Psoas muscle (tissue), 8 donors: ENCODE results near the gene PDCD1. TPM values are rescaled to one million over a fixed set of nuclear protein-coding genes. Genes with fewer than 3 reads are reported as not detected.
A peak's percentile ranks its signal among the peaks of the same experiment; 100 is the strongest.
"Not testable (repeated sequence)": the region's sequence is repeated elsewhere in the genome, so short reads cannot be mapped to it uniquely, and the experiment has no call there.

ENCODE experiments used
- ATAC-seq, 4 donors: fragments of 200-7000 bp; cut with Tn5 transposase; one replicate each; pipeline ENCODE4 v1.9.1; 2020; ENCODE audit warnings: moderate library complexity in 3 of 4, mild to moderate bottlenecking in 2 of 4
- DNase-seq, 2 donors: peaks; one replicate each; pipeline ENCODE4 v3.0.0-alpha.2; 2020
- H3K27ac ChIP-seq: fragments of 200-600 bp; one replicate; pipeline ENCODE4 v1.8.0; 2022
- H3K27me3 ChIP-seq, 3 donors: fragments of 200-600 bp in 1 of 3; one replicate each; pipeline versions ENCODE4 v1.6.1 to v1.8.0; 2013 to 2022; ENCODE audit warnings: low read length in 2 of 3, mild to moderate bottlenecking in 2 of 3, moderate library complexity in 1 of 3; ENCODE audit not compliant: insufficient read depth in 3 of 3
- H3K36me3 ChIP-seq, 2 donors: fragments of 200-600 bp in 1 of 2; one replicate each; pipeline versions ENCODE4 v1.6.1 to v1.8.0; 2013 to 2022; ENCODE audit warnings: low read depth in 1 of 2, mild to moderate bottlenecking in 1 of 2, moderate library complexity in 1 of 2; ENCODE audit not compliant: insufficient read depth in 1 of 2
- H3K4me1 ChIP-seq: fragments of 200-600 bp; one replicate; pipeline ENCODE4 v1.8.0; 2022
- H3K4me3 ChIP-seq: fragments of 200-600 bp; one replicate; pipeline ENCODE4 v1.8.0; 2022; ENCODE audit warnings: mild to moderate bottlenecking
- H3K9me3 ChIP-seq: fragments of 200-600 bp; one replicate; pipeline ENCODE4 v1.8.0; 2022
- CTCF ChIP-seq: fragments of 200-600 bp; IDR thresholded peaks from one replicate; pipeline ENCODE4 v1.8.0; 2022; ENCODE audit warnings: antibody characterized with exemption
- WGBS, 3 donors: extraction: QIAGEN DNeasy Blood & Tissue Kit; methylation state at CpG; one replicate each; pipeline versions ENCODE4 v1.1.6 to v1.1.7; 2013; 5-methylcytosine and 5-hydroxymethylcytosine counted together
- intact Hi-C, 2 donors: fragments of 100-400 bp; cut with DNase I; formaldehyde crosslinking; loops; one replicate each; pipeline versions ENCODE4 v1.11.0 to v1.14.2; 2022
- long read RNA-seq, 2 donors: library from polyadenylated mRNA; unstranded; transcript quantifications; one replicate each; pipeline ENCODE4 v2.0.0, GENCODE V29; 2021
- polyA plus RNA-seq, 3 donors: library from polyadenylated mRNA; stranded (reverse); fragments of 200-250 nt; gene quantifications; one replicate each; pipeline ENCODE4 v1.2.3, GENCODE V29; 2013
- total RNA-seq, 4 donors: library from RNA; stranded (reverse); fragmentation: NEBNext Ultra II Directional in 2 of 4; extraction: Animal tissue kit (Norgen Biotek cat#: 25700) in 2 of 4; gene quantifications; one replicate each; pipeline versions ENCODE4 v1.2.1 to v1.2.4, GENCODE V29; 2021 to 2023
- donor health status: healthy with polysubstance abuse.
- donor health status: DM: no; HTN: no; CAD: no; lungs with moderate emphysema.
- donor health status: Bipolar disorder and iron deficiency.
- donor health status: healthy.
- donor health status: DM: yes; HTN: yes; CAD: no.
- donor health status: DM: no; HTN: no; CAD: no.
- donor health status: DM: no; HTN: no; CAD: no.
- donor health status: DM: yes; HTN: yes; CAD: no.

Gene PDCD1
- under 1 TPM in 2 of 4 donors, not detected in 2; 0.20 to 0.30 TPM for total RNA-seq
- polyA plus RNA-seq = under 1 TPM; 0.03 to 0.06 (median 0.05) TPM
- long read RNA-seq, donor 1 = 0 reads
- long read RNA-seq, donor 2 = 0 reads

- DNase-seq (peak; percentile 29 to 54), ATAC-seq (peak in 3 of 4 donors; percentile 1 to 11 (median 7))
- Histone ChIP-seq H3K9me3 (no peaks in the 10 kb centered on the region), H3K27me3 (peaks cover 0 to 32% (median 1%) of the 10 kb centered on the region in 3 donors), H3K4me1 (peaks cover 14% of the 10 kb centered on the region), H3K36me3 (no peaks in the 10 kb centered on the region), H3K27ac (peak within 1 kb of the TSS; percentile 70), H3K4me3 (peak within 1 kb of the TSS; percentile 52)
- intact Hi-C loops = no loop called here
- TF ChIP-seq CTCF = no peak
- WGBS, 3 donors = 71 to 79% (median 75%) methylated on average over 20 to 28 of the region's 28 CpGs
Measured at GRCh38 chr2:241858206-241859016, at the start of gene PDCD1. Gene PDCD1 (minus strand): TSS chr2:241858894. CDS start chr2:241858838, 56 bp downstream.

DNA sequence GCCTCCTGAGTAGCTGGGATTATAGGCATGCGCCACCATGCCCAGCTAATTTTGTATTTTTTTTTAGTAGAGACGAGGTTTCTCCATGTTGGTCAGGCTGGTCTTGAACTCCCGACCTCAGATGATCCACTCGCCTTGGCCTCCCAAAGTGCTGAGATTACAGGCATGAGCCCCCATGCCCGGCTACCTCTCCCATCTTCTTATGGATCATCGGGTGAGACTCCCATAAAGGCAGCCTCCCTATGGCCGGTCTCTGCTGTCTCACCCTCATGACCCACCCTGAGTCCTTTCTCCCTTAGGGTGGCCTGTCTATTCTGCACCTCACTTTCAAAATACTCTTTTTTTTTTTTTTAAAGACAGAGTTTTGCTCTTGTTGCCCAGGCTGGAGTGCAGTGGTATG lies 49.1 kb upstream of the PDCD1 start:
- H3K4me3 ChIP-seq, intact Hi-C loops, ATAC-seq, H3K4me1 ChIP-seq, H3K36me3 ChIP-seq, DNase-seq, H3K9me3 ChIP-seq, H3K27ac ChIP-seq: not testable (repeated sequence)
- peaks cover 0 to 13% (median 2%) of the 10 kb centered on the region in 3 donors for H3K27me3 ChIP-seq
- WGBS, 3 donors = 94 to 95% (median 94%) methylated on average over 7 of the region's 7 CpGs

DNA sequence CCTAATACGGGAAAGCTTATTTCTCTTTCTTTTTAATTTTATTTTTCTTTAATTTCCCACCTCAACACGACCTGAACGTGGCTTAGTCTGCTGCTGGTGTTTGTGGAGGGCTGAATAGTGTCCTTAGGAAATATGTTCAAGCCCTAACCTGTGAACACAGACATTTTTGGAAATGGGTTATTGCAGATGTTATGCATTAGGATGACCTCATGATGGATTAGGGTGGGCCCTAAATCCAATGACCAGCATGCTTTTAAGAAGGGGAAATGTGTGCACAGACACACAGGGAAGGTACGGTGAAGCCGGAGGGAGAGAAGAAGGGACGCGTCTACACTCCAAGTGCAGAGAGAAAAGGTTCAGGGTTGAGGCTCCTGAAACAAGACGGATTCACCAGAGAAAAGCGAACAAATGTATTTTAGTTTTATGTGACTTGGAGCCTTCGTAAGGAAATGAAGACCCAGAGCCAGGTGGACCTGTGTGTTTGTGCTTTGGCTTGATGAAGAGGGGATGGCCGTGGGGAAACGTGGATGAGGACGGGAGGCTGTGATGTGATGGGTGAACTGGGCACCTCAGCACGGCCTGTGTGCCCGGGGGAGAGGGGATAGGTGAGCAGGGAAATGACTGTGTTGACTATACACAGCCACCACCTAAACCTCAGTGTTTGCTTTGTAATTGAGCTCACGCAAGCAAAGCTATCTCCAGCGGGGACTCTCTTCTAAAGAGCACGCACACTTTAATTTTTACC lies 48.3 kb upstream of the PDCD1 start:
- H3K4me1 ChIP-seq = no peaks in the 10 kb centered on the region
- peaks cover 0 to 13% (median 2%) of the 10 kb centered on the region in 3 donors for H3K27me3 ChIP-seq
- no peaks in the 10 kb centered on the region for H3K36me3 ChIP-seq
- no peak overlapping the region for H3K4me3 ChIP-seq
- WGBS, 3 donors = 89 to 92% (median 90%) methylated on average over 18 of the region's 18 CpGs
- ATAC-seq (no peak), DNase-seq (no peak)
- no peaks in the 10 kb centered on the region for H3K9me3 ChIP-seq
- no peak overlapping the region for H3K27ac ChIP-seq
- intact Hi-C loops = no loop called here
- no peak for TF ChIP-seq CTCF

- H3K36me3 ChIP-seq, H3K4me1 ChIP-seq, H3K4me3 ChIP-seq, H3K9me3 ChIP-seq, H3K27ac ChIP-seq, DNase-seq, ATAC-seq, intact Hi-C loops: not testable (repeated sequence)
- WGBS, 3 donors = 94 to 95% (median 94%) methylated on average over 5 of the region's 5 CpGs
- peaks cover 0 to 19% (median 5%) of the 10 kb centered on the region in 3 donors for H3K27me3 ChIP-seq
Measured at GRCh38 chr2:241906378-241906770, 47.7 kb upstream of the PDCD1 start.

DNA sequence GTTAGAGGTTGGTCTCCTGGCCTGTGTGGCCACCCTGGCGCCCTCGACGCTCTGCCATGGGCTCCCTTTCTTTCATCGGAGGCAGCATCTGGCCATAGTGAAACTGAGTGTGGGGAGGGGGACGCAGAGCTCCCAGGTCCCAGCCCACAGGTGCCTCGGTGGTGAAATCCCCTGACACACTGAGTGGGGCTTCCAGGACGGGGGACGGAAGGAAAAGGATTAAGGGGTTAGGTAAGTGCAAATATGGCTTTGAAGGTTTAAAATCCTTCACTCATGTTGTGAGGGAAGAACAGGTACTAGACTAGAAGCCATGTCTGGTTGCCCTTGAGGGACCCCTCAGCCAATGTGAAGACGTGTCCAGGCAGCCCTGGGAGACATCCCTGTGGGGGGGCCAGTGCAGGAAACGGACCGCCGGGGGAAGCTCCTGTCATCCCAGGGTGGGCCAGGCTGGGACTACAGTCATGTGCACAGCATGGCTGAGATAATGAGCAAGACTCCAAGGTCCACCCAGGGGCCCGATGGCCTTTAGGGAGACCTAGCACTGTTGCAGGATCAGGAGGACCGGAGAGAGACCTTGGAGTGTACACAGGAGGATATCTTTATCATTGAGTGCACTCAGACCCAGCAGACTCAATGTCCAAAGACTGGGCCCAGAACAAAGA lies 47.2 kb upstream of the PDCD1 start:
- no peaks in the 10 kb centered on the region for H3K36me3 ChIP-seq
- H3K4me3 ChIP-seq = no peak overlapping the region
- TF ChIP-seq CTCF = no peak
- DNase-seq (no peak), ATAC-seq (no peak)
- WGBS, 3 donors = 90 to 93% (median 90%) methylated on average over 14 of the region's 14 CpGs
- H3K27me3 ChIP-seq = peaks cover 0 to 23% (median 5%) of the 10 kb centered on the region in 3 donors
- no peaks in the 10 kb centered on the region for H3K4me1 ChIP-seq
- H3K27ac ChIP-seq = no peak overlapping the region
- intact Hi-C loops = no loop called here
- H3K9me3 ChIP-seq = no peaks in the 10 kb centered on the region
